NCI-H82 treated with DMSO at 0.1 percent for 48 hours (cell line): ENCODE results near the gene AFG1L.
"Not testable (repeated sequence)": the region's sequence is repeated elsewhere in the genome, so short reads cannot be mapped to it uniquely, and the experiment has no call there.

Experiments
- DNase-seq: peaks from one replicate; lab custom pipeline; 2025; ENCODE audit not compliant: unreplicated experiment; lab: John Stamatoyannopoulos, UW

Gene AFG1L

GRCh38 chr6:108348655-108349349, 53.9 kb downstream of the AFG1L start:
- no peak for DNase-seq

- DNase-seq: no peak
These were observed 55.7 kb downstream of the AFG1L start for GRCh38 chr6:108350528-108350927.

GRCh38 chr6:108353853-108354252, 59.0 kb downstream of the AFG1L start:
- no peak for DNase-seq

GRCh38 chr6:108355120-108355519, 60.3 kb downstream of the AFG1L start:
- no peak for DNase-seq

- DNase-seq: no peak
These were observed 61.0 kb downstream of the AFG1L start for GRCh38 chr6:108355890-108356289.

- no peak for DNase-seq
These were observed 65.3 kb downstream of the AFG1L start for GRCh38 chr6:108359901-108360882.

GRCh38 chr6:108360919-108361311, 66.1 kb downstream of the AFG1L start:
- DNase-seq: no peak

GRCh38 chr6:108361312-108361932, 66.6 kb downstream of the AFG1L start:
- no peak for DNase-seq

- DNase-seq: no peak
These were observed 67.6 kb downstream of the AFG1L start for GRCh38 chr6:108362455-108362854.

- no peak for DNase-seq
These were observed 68.3 kb downstream of the AFG1L start for GRCh38 chr6:108363113-108363512.

- DNase-seq: no peak
These were observed 69.0 kb downstream of the AFG1L start for GRCh38 chr6:108363889-108364313.

- no peak for DNase-seq
These were observed 69.6 kb downstream of the AFG1L start for GRCh38 chr6:108364470-108364869.

- DNase-seq: no peak
These were observed 70.6 kb downstream of the AFG1L start for GRCh38 chr6:108365478-108365877.

- no peak for DNase-seq
These were observed 71.4 kb downstream of the AFG1L start for GRCh38 chr6:108366236-108366635.

- no peak for DNase-seq
These were observed 73.7 kb downstream of the AFG1L start for GRCh38 chr6:108368431-108369030.

GRCh38 chr6:108380876-108381275, 86.0 kb downstream of the AFG1L start:
- no peak for DNase-seq

- no peak for DNase-seq
These were observed 89.1 kb downstream of the AFG1L start for GRCh38 chr6:108383981-108384380.

- DNase-seq: not testable (repeated sequence)
These were observed 94.3 kb downstream of the AFG1L start for GRCh38 chr6:108389190-108389589.

- no peak for DNase-seq
These were observed 100.4 kb downstream of the AFG1L start for GRCh38 chr6:108395297-108395696.

- no peak for DNase-seq
These were observed 108.4 kb downstream of the AFG1L start for GRCh38 chr6:108403236-108403635.

GRCh38 chr6:108406943-108407342, 112.1 kb downstream of the AFG1L start:
- no peak for DNase-seq
